GM12878 (cell line): ENCODE data around the gene CNNM1. TPM values are rescaled to one million over a fixed set of nuclear protein-coding genes. Genes with fewer than 3 reads are reported as not detected.
A peak's percentile ranks its signal among the peaks of the same experiment; 100 is the strongest.

ENCODE experiments used
- ATF3 ChIP-seq: IDR thresholded peaks from 2 replicates; pipeline ENCODE4 v1.6.1; 2011; ENCODE audit warnings: low read depth, mild to moderate bottlenecking, low read length, moderate library complexity, borderline replicate concordance; ENCODE audit errors: extremely low read depth
- CBFB ChIP-seq: IDR thresholded peaks from 2 replicates; pipeline ENCODE4 v1.6.1; 2016; ENCODE audit warnings: antibody characterized with exemption, low read depth
- CTCF ChIP-seq, 3 experiments: IDR thresholded peaks in 2 of 3; conservative IDR thresholded peaks in 1 of 3; 2 replicates each; pipeline ENCODE4 v1.5.1; 2011; ENCODE audit warnings: low read depth in 3 of 3, low read length in 3 of 3, mild to moderate bottlenecking in 3 of 3, control low read depth in 2 of 3, moderate library complexity in 2 of 3, inconsistent platforms in 1 of 3, mixed read lengths in 1 of 3; ENCODE audit not compliant: control insufficient read depth in 2 of 3, insufficient read depth in 1 of 3; ENCODE audit errors: extremely low read depth in 1 of 3
- EGR1 ChIP-seq, 2 experiments: IDR thresholded peaks; 1 replicate in 1 of 2; 2 replicates in 1 of 2; pipeline ENCODE4 v1.6.1; 2011 to 2012; ENCODE audit warnings: low read depth in 2 of 2, low read length in 2 of 2, borderline replicate concordance in 1 of 2, mild to moderate bottlenecking in 1 of 2, moderate library complexity in 1 of 2
- EP300 ChIP-seq, 2 experiments: fragments of 150-350 bp in 1 of 2; IDR thresholded peaks; 2 replicates each; pipeline ENCODE4 v1.6.1; 2011 to 2012; ENCODE audit warnings: low read depth in 2 of 2, low read length in 2 of 2, borderline replicate concordance in 1 of 2, improper control_type of control experiment in 1 of 2, inconsistent platforms in 1 of 2; ENCODE audit not compliant: control insufficient read depth in 1 of 2
- HDAC6 ChIP-seq: fragments of 200-600 bp; sonication (generic); IDR thresholded peaks from one replicate; pipeline ENCODE4 v1.8.0; 2017; ENCODE audit warnings: antibody characterized with exemption; ENCODE audit not compliant: unreplicated experiment
- IKZF1 ChIP-seq: fragments of 450-650 bp; conservative IDR thresholded peaks from 2 replicates; pipeline ENCODE4 v1.6.1; 2017; ENCODE audit warnings: antibody characterized with exemption, mild to moderate bottlenecking
- JUND ChIP-seq: IDR thresholded peaks from 2 replicates; pipeline ENCODE4 v1.6.1; 2012; ENCODE audit warnings: low read depth, mild to moderate bottlenecking, low read length, improper control_type of control experiment, moderate library complexity
- RAD21 ChIP-seq: IDR thresholded peaks from 2 replicates; pipeline ENCODE4 v1.6.1; 2011; ENCODE audit warnings: mild to moderate bottlenecking, low read depth, low read length, moderate library complexity; ENCODE audit not compliant: insufficient read depth
- RELA ChIP-seq: fragments of 450-650 bp; IDR thresholded peaks from 2 replicates; pipeline ENCODE4 v1.8.0; 2014; ENCODE audit warnings: borderline replicate concordance; ENCODE audit not compliant: partially characterized antibody
- SMARCA5 ChIP-seq: fragments of 450-650 bp; IDR thresholded peaks from 2 replicates; pipeline ENCODE4 v1.6.1; 2017; ENCODE audit warnings: mild to moderate bottlenecking
- SMC3 ChIP-seq: IDR thresholded peaks from 2 replicates; pipeline ENCODE4 v1.6.1; 2011; ENCODE audit warnings: low read length, improper control_type of control experiment, borderline replicate concordance
- SP1 ChIP-seq: IDR thresholded peaks from one replicate; pipeline ENCODE4 v1.6.1; 2011; ENCODE audit warnings: low read depth, low read length
- SUZ12 ChIP-seq: fragments of 200-600 bp; sonication (generic); IDR thresholded peaks from one replicate; pipeline ENCODE4 v1.6.1; 2018; ENCODE audit warnings: antibody characterized with exemption, mild to moderate bottlenecking; ENCODE audit not compliant: unreplicated experiment
- polyA plus RNA-seq, 11 experiments: library from polyadenylated mRNA; depleted of rRNA in 4 of 11; unstranded in 6 of 11; stranded (reverse) in 5 of 11; fragments of >200 nt; fragmentation: Nextera tagmentation in 4 of 11; fragmentation: Illumina TruSeq in 1 of 11; extraction: Ambion mirVana in 4 of 11; extraction: Trizol in 1 of 11; gene quantifications; 1 replicate in 1 of 11; 2 replicates in 10 of 11; pipeline versions ENCODE4 v1.2.1 to v1.2.3, GENCODE V29; 2011 to 2016; ENCODE audit warnings: inconsistent platforms in 2 of 11, missing spikeins in 2 of 11, low read depth in 1 of 11
- total RNA-seq, 4 experiments: library from RNA; depleted of rRNA in 3 of 4; stranded (reverse); fragments of >200 nt in 3 of 4; fragmentation: Illumina TruSeq in 1 of 4; extraction: Trizol in 1 of 4; gene quantifications; 2 replicates each; pipeline versions ENCODE4 v1.2.1 to v1.2.3, GENCODE V29; 2013 to 2021
- TF ChIP-seq, protein P1 (sequence below): IDR thresholded peaks from 2 replicates; pipeline ENCODE4 v1.6.1; 2012; ENCODE audit warnings: low read length, inconsistent platforms
- TF ChIP-seq, protein P2 (sequence below): IDR thresholded peaks from 2 replicates; pipeline ENCODE4 v1.6.1; 2012; ENCODE audit warnings: mild to moderate bottlenecking, low read depth, low read length

The CNNM1 gene
- total and polyA plus RNA-seq, 10 of the 15 experiments (the other 5 are each of a cell fraction or from before 2014, with no cell fraction given): 0.01 TPM; not detected in 9

GRCh38 chr10:99435986-99436638, 107.0 kb downstream of the CNNM1 start (continued):
- no peak for TF ChIP-seq ATF3
- no peak for TF ChIP-seq EGR1 (IDR thresholded peaks at IDR 0.05; ENCODE audit: borderline replicate concordance in 1 of 2, low read depth in 2 of 2, low read length in 2 of 2)
- TF ChIP-seq EP300 (IDR thresholded peaks at IDR 0.05; ENCODE audit: borderline replicate concordance in 1 of 2, control insufficient read depth in 1 of 2, low read depth in 2 of 2, low read length in 2 of 2): no peak
- TF ChIP-seq CTCF (IDR thresholded peaks at IDR 0.05 in 2 of 3, conservative IDR thresholded peaks at IDR 0.05 in 1 of 3; ENCODE audit: control insufficient read depth in 2 of 3, extremely low read depth in 1 of 3, insufficient read depth in 1 of 3, low read depth in 3 of 3, low read length in 3 of 3): peak; percentile 24 to 59 (median 44); a peak in 5 of 6 replicates
- no peak for TF ChIP-seq SUZ12
- TF ChIP-seq, protein P1, sequence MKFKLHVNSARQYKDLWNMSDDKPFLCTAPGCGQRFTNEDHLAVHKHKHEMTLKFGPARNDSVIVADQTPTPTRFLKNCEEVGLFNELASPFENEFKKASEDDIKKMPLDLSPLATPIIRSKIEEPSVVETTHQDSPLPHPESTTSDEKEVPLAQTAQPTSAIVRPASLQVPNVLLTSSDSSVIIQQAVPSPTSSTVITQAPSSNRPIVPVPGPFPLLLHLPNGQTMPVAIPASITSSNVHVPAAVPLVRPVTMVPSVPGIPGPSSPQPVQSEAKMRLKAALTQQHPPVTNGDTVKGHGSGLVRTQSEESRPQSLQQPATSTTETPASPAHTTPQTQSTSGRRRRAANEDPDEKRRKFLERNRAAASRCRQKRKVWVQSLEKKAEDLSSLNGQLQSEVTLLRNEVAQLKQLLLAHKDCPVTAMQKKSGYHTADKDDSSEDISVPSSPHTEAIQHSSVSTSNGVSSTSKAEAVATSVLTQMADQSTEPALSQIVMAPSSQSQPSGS: no peak
- no peak for TF ChIP-seq SMARCA5
- peak; percentile 30; the same call in 1 of the 2 replicates for TF ChIP-seq SMC3
- no peak for TF ChIP-seq RELA
- TF ChIP-seq HDAC6: no peak
- no peak for TF ChIP-seq CBFB
- TF ChIP-seq RAD21: peak; percentile 64
- TF ChIP-seq SP1: no peak
- no peak for TF ChIP-seq JUND
- no peak for TF ChIP-seq IKZF1
- TF ChIP-seq, protein P2, sequence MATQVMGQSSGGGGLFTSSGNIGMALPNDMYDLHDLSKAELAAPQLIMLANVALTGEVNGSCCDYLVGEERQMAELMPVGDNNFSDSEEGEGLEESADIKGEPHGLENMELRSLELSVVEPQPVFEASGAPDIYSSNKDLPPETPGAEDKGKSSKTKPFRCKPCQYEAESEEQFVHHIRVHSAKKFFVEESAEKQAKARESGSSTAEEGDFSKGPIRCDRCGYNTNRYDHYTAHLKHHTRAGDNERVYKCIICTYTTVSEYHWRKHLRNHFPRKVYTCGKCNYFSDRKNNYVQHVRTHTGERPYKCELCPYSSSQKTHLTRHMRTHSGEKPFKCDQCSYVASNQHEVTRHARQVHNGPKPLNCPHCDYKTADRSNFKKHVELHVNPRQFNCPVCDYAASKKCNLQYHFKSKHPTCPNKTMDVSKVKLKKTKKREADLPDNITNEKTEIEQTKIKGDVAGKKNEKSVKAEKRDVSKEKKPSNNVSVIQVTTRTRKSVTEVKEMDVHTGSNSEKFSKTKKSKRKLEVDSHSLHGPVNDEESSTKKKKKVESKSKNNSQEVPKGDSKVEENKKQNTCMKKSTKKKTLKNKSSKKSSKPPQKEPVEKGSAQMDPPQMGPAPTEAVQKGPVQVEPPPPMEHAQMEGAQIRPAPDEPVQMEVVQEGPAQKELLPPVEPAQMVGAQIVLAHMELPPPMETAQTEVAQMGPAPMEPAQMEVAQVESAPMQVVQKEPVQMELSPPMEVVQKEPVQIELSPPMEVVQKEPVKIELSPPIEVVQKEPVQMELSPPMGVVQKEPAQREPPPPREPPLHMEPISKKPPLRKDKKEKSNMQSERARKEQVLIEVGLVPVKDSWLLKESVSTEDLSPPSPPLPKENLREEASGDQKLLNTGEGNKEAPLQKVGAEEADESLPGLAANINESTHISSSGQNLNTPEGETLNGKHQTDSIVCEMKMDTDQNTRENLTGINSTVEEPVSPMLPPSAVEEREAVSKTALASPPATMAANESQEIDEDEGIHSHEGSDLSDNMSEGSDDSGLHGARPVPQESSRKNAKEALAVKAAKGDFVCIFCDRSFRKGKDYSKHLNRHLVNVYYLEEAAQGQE: no peak
